ENCODE data around the gene TP53RK. TPM values are rescaled to one million over a fixed set of nuclear protein-coding genes. Genes with fewer than 3 reads are reported as not detected.

TP53RK gene
- total RNA-seq, 2 donors from 2014 or later, result 11.3 to 12.1 TPM

GRCh38 chr20:46649965-46650542 lies 39.2 kb downstream of the TP53RK start:
- Histone ChIP-seq H3K9me3 (no peaks in the 10 kb centered on the region), H3K27ac (no peak overlapping the region), H3K27me3 (no peaks in the 10 kb centered on the region), H3K4me3 (no peak overlapping the region), H3K36me3 (no peaks in the 10 kb centered on the region), H3K4me1 (no peaks in the 10 kb centered on the region)
- no peak for DNase-seq (ENCODE audit: low spot score)
- TF ChIP-seq, protein P1, sequence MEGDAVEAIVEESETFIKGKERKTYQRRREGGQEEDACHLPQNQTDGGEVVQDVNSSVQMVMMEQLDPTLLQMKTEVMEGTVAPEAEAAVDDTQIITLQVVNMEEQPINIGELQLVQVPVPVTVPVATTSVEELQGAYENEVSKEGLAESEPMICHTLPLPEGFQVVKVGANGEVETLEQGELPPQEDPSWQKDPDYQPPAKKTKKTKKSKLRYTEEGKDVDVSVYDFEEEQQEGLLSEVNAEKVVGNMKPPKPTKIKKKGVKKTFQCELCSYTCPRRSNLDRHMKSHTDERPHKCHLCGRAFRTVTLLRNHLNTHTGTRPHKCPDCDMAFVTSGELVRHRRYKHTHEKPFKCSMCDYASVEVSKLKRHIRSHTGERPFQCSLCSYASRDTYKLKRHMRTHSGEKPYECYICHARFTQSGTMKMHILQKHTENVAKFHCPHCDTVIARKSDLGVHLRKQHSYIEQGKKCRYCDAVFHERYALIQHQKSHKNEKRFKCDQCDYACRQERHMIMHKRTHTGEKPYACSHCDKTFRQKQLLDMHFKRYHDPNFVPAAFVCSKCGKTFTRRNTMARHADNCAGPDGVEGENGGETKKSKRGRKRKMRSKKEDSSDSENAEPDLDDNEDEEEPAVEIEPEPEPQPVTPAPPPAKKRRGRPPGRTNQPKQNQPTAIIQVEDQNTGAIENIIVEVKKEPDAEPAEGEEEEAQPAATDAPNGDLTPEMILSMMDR (IDR thresholded peaks at IDR 0.05), result no peak

GRCh38 chr20:46649650-46649949 lies 39.6 kb downstream of the TP53RK start:
- Histone ChIP-seq H3K9me3 (no peaks in the 10 kb centered on the region), H3K27ac (no peak overlapping the region), H3K27me3 (no peaks in the 10 kb centered on the region), H3K4me3 (no peak overlapping the region), H3K4me1 (no peaks in the 10 kb centered on the region), H3K36me3 (no peaks in the 10 kb centered on the region)
- TF ChIP-seq, protein P1 (IDR thresholded peaks at IDR 0.05), result no peak
- DNase-seq (ENCODE audit: low spot score), result no peak

GRCh38 chr20:46648903-46649649 lies 40.2 kb downstream of the TP53RK start:
- no peaks in the 10 kb centered on the region for H3K4me1 ChIP-seq
- H3K27me3 ChIP-seq, result no peaks in the 10 kb centered on the region
- TF ChIP-seq, protein P1 (IDR thresholded peaks at IDR 0.05), result no peak
- DNase-seq (ENCODE audit: low spot score), result no peak
- H3K4me3 ChIP-seq, result no peak overlapping the region
- H3K36me3 ChIP-seq, result no peaks in the 10 kb centered on the region
- no peaks in the 10 kb centered on the region for H3K9me3 ChIP-seq
- H3K27ac ChIP-seq, result no peak overlapping the region

DNA sequence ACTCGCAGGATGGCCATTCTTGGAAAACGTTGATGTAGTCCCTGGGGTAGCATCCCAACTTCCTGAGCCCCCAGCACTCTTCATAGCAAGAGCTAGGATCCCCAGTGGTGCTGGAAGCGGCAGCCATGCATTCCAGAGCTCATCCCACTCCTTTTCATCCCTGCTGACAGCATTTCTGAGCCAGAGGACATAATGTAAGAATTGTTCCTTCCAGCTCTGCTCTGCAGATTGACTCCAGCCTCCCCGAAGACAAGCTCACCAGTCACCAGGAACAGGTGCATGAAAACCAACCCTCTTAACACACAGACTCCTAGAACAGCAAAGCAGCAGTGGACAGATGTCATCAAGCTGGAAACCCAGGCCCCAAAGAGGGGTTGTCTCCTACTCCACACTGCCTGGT lies 41.8 kb downstream of the TP53RK start:
- no peaks in the 10 kb centered on the region for H3K36me3 ChIP-seq
- H3K27ac ChIP-seq, result no peak overlapping the region
- H3K4me3 ChIP-seq, result no peak overlapping the region
- H3K27me3 ChIP-seq, result no peaks in the 10 kb centered on the region
- H3K9me3 ChIP-seq, result no peaks in the 10 kb centered on the region
- TF ChIP-seq, protein P1 (IDR thresholded peaks at IDR 0.05), result no peak
- no peaks in the 10 kb centered on the region for H3K4me1 ChIP-seq
- no peak for DNase-seq (ENCODE audit: low spot score)

GRCh38 chr20:46646659-46647380 lies 42.4 kb downstream of the TP53RK start:
- no peak for DNase-seq (ENCODE audit: low spot score)
- Histone ChIP-seq H3K4me1 (no peaks in the 10 kb centered on the region), H3K27ac (no peak overlapping the region), H3K9me3 (no peaks in the 10 kb centered on the region), H3K27me3 (no peaks in the 10 kb centered on the region), H3K36me3 (no peaks in the 10 kb centered on the region), H3K4me3 (no peak overlapping the region)
- TF ChIP-seq, protein P1 (IDR thresholded peaks at IDR 0.05), result no peak
